ENCODE data around the gene TTC34. TPM values are rescaled to one million over a fixed set of nuclear protein-coding genes. Genes with fewer than 3 reads are reported as not detected.

Gene TTC34
- total and polyA plus RNA-seq, 2 experiments from 2014 or later = 0.05 to 0.22 TPM

- Histone ChIP-seq H3K27ac (no peak overlapping the region), H2AFZ (no peak overlapping the region), H4K20me1 (ENCODE audit: insufficient read depth) (no peaks in the 10 kb centered on the region), H3K4me3 (no peak overlapping the region), H3F3A (ENCODE audit: insufficient read depth) (no peaks in the 10 kb centered on the region), H3K79me2 (ENCODE audit: insufficient read depth) (no peaks in the 10 kb centered on the region), H3K36me3 (ENCODE audit: low read depth) (no peaks in the 10 kb centered on the region), H3K27me3 (replicated peaks; ENCODE audit: insufficient read depth) (no peaks in the 10 kb centered on the region), H3K4me2 (ENCODE audit: unreplicated experiment) (no peak overlapping the region), H3K9me3 (ENCODE audit: low read depth) (no peaks in the 10 kb centered on the region), H3K9ac (no peak overlapping the region), H3K4me1 (ENCODE audit: insufficient read depth) (no peaks in the 10 kb centered on the region), H3K9me2 (ENCODE audit: insufficient read depth) (no peaks in the 10 kb centered on the region)
- in situ Hi-C loops (cut with MboI) = no loop called here
- no peak for DNase-seq
- 56 to 68% methylated on average over 9 to 19 of the region's 19 CpGs for WGBS, 2 experiments (ENCODE audit: low coverage in 1 of 2, low lambda C conversion rate in 2 of 2, missing lambda C conversion rate in 2 of 2)
- TF ChIP-seq EZH2phosphoT487 (IDR thresholded peaks at IDR 0.05; ENCODE audit: insufficient read depth, low read depth) (no peak), EZH2 (IDR thresholded peaks at IDR 0.05; ENCODE audit: insufficient read depth, poor library complexity, severe bottlenecking) (no peak)
Measured at GRCh38 chr1:2595261-2595811, 206.2 kb downstream of the TTC34 start.

DNA sequence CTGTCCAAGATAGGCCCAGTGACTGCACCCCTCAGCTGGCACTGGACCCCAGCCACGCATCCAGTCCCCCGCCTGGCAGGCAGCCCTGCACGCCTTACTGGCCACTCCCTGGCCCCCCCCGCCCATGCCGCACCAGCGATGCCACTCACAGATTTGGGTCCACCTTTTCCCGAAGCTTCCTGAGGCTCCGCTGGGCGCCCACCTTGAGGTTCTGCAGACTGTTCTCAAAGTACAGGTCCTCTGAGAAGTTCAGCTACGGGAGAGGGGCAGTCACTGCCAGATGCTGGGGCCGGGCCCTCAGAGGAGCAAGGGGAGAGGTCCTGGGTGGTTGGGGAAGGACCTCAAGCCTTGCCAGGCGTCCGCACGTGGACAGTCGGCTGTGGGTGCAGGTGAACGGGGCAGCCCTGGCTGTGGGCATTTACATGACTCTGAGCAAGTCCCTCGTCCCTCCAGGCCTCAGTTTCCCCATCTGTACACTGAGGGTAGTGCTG is 206.8 kb downstream of the TTC34 start:
- H3K4me3 ChIP-seq = no peak overlapping the region
- no peaks in the 10 kb centered on the region for H3K9me3 ChIP-seq (ENCODE audit: low read depth)
- H3F3A ChIP-seq (ENCODE audit: insufficient read depth) = no peaks in the 10 kb centered on the region
- no peak overlapping the region for H3K9ac ChIP-seq
- no peaks in the 10 kb centered on the region for H4K20me1 ChIP-seq (ENCODE audit: insufficient read depth)
- in situ Hi-C loops (cut with MboI) = no loop called here
- no peaks in the 10 kb centered on the region for H3K27me3 ChIP-seq (replicated peaks; ENCODE audit: insufficient read depth)
- no peak overlapping the region for H3K27ac ChIP-seq
- H3K36me3 ChIP-seq (ENCODE audit: low read depth) = no peaks in the 10 kb centered on the region
- no peak overlapping the region for H2AFZ ChIP-seq
- WGBS, 2 experiments (ENCODE audit: low coverage in 1 of 2, low lambda C conversion rate in 2 of 2, missing lambda C conversion rate in 2 of 2) = 77 to 87% methylated on average over 17 of the region's 17 CpGs
- no peaks in the 10 kb centered on the region for H3K4me1 ChIP-seq (ENCODE audit: insufficient read depth)
- H3K79me2 ChIP-seq (ENCODE audit: insufficient read depth) = no peaks in the 10 kb centered on the region
- no peak for TF ChIP-seq EZH2phosphoT487 (IDR thresholded peaks at IDR 0.05; ENCODE audit: insufficient read depth, low read depth)
- no peak for TF ChIP-seq EZH2 (IDR thresholded peaks at IDR 0.05; ENCODE audit: insufficient read depth, poor library complexity, severe bottlenecking)
- H3K9me2 ChIP-seq (ENCODE audit: insufficient read depth) = no peaks in the 10 kb centered on the region
- DNase-seq = no peak
- H3K4me2 ChIP-seq (ENCODE audit: unreplicated experiment) = no peak overlapping the region

- no peak for TF ChIP-seq EZH2 (IDR thresholded peaks at IDR 0.05; ENCODE audit: insufficient read depth, poor library complexity, severe bottlenecking)
- no peak for TF ChIP-seq EZH2phosphoT487 (IDR thresholded peaks at IDR 0.05; ENCODE audit: insufficient read depth, low read depth)
- WGBS, 2 experiments (ENCODE audit: low coverage in 1 of 2, low lambda C conversion rate in 2 of 2, missing lambda C conversion rate in 2 of 2) = 38 to 42% methylated on average over 20 of the region's 20 CpGs
- Histone ChIP-seq H3K9me3 (ENCODE audit: low read depth) (no peaks in the 10 kb centered on the region), H3K4me3 (no peak overlapping the region), H3F3A (ENCODE audit: insufficient read depth) (no peaks in the 10 kb centered on the region), H3K9me2 (ENCODE audit: insufficient read depth) (no peaks in the 10 kb centered on the region), H3K27me3 (replicated peaks; ENCODE audit: insufficient read depth) (no peaks in the 10 kb centered on the region), H3K4me1 (ENCODE audit: insufficient read depth) (no peaks in the 10 kb centered on the region), H4K20me1 (ENCODE audit: insufficient read depth) (no peaks in the 10 kb centered on the region), H2AFZ (no peak overlapping the region), H3K36me3 (ENCODE audit: low read depth) (no peaks in the 10 kb centered on the region), H3K79me2 (ENCODE audit: insufficient read depth) (no peaks in the 10 kb centered on the region), H3K27ac (no peak overlapping the region), H3K4me2 (ENCODE audit: unreplicated experiment) (no peak overlapping the region), H3K9ac (no peak overlapping the region)
- peak; percentile 34 for DNase-seq
- in situ Hi-C loops (cut with MboI) = no loop called here
Measured at GRCh38 chr1:2594001-2594640, 207.4 kb downstream of the TTC34 start.

DNA sequence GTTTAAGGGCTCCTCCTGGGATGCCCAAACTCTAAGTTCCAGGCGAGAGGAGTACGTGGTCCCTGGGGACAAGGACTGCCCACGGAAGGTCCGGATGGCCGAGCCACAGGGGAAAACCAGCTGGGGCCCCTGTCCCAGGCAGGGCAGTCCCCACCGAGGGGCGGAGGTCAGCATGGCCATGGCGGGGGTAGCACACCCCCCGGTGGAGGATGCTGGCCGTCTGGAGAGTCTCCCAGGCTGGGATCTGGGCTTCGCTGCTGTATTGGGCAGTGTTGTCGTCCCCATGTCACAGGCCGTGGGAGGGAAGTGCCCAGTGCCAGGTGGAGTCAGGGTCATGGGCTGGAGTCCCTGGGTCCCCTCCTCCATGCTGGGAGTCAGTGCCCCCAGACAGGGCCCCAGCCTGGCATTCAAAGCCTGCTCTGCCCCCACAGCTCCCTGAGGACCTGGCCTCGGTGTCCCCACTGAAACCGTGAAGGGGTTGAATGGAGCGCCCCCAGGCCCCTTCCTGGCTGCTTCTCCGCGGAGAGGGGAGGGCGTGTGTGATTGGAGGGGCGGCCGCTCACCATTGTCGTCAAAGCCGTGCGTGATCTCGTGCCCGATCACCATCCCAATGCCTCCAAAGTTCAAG is 208.1 kb downstream of the TTC34 start:
- no peak for DNase-seq
- H3K79me2 ChIP-seq (ENCODE audit: insufficient read depth) = no peaks in the 10 kb centered on the region
- H3K36me3 ChIP-seq (ENCODE audit: low read depth) = no peaks in the 10 kb centered on the region
- no peaks in the 10 kb centered on the region for H3F3A ChIP-seq (ENCODE audit: insufficient read depth)
- H3K4me3 ChIP-seq = no peak overlapping the region
- 66 to 74% methylated on average over 25 to 26 of the region's 26 CpGs for whole genome bisulfite sequencing, 2 experiments (ENCODE audit: low coverage in 1 of 2, low lambda C conversion rate in 2 of 2, missing lambda C conversion rate in 2 of 2)
- in situ Hi-C loops (cut with MboI) = no loop called here
- no peaks in the 10 kb centered on the region for H4K20me1 ChIP-seq (ENCODE audit: insufficient read depth)
- no peaks in the 10 kb centered on the region for H3K9me2 ChIP-seq (ENCODE audit: insufficient read depth)
- H3K4me2 ChIP-seq (ENCODE audit: unreplicated experiment) = no peak overlapping the region
- H3K4me1 ChIP-seq (ENCODE audit: insufficient read depth) = no peaks in the 10 kb centered on the region
- H3K9me3 ChIP-seq (ENCODE audit: low read depth) = no peaks in the 10 kb centered on the region
- no peak for TF ChIP-seq EZH2phosphoT487 (IDR thresholded peaks at IDR 0.05; ENCODE audit: insufficient read depth, low read depth)
- no peak overlapping the region for H3K9ac ChIP-seq
- H2AFZ ChIP-seq = no peak overlapping the region
- no peak overlapping the region for H3K27ac ChIP-seq
- H3K27me3 ChIP-seq (replicated peaks; ENCODE audit: insufficient read depth) = no peaks in the 10 kb centered on the region

Measured in GM23248 (cell line).